Measurements from ENCODE around the gene FBH1.

GRCh38 chr10:5941579-5941978 lies 51.5 kb downstream of the FBH1 start:
- TF ChIP-seq CTCF (IDR thresholded peaks at IDR 0.05; ENCODE audit: low read depth, low read length) (no peak), POLR2A (IDR thresholded peaks at IDR 0.05; ENCODE audit: extremely low read depth, insufficient read length) (no peak), MAX (IDR thresholded peaks at IDR 0.05; ENCODE audit: low read depth, low read length) (no peak)

Measured in NB4 (cell line).